ENCODE results near the gene RABL2B. TPM values are rescaled to one million over a fixed set of nuclear protein-coding genes. Genes with fewer than 3 reads are reported as not detected.

RABL2B gene
- total RNA-seq, 4 donors from 2014 or later: 13.3 to 18.8 (median 16.6) TPM

- ATAC-seq (ENCODE audit: low FRiP score) (no peak), DNase-seq (ENCODE audit: low spot score) (no peak)
- no peak for TF ChIP-seq CTCF (IDR thresholded peaks at IDR 0.05)
Observed at GRCh38 chr22:50739894-50740293, 43.5 kb downstream of the RABL2B start.

- DNase-seq (ENCODE audit: low spot score) (no peak), ATAC-seq (ENCODE audit: low FRiP score) (no peak)
- TF ChIP-seq CTCF (IDR thresholded peaks at IDR 0.05): no peak
Observed at GRCh38 chr22:50739279-50739691, 44.2 kb downstream of the RABL2B start.

GRCh38 chr22:50738649-50739227 is 44.7 kb downstream of the RABL2B start:
- no peak for DNase-seq (ENCODE audit: low spot score)

GRCh38 chr22:50737728-50738648 is 45.4 kb downstream of the RABL2B start, which contains the start of gene ACR:
Gene ACR (plus strand): TSS chr22:50738204. CDS start chr22:50738236, 32 bp downstream.
- DNase-seq (ENCODE audit: low spot score) (no peak), ATAC-seq (ENCODE audit: low FRiP score) (no peak)
- no peak for TF ChIP-seq CTCF (IDR thresholded peaks at IDR 0.05)

More at GRCh38 chr22:50738649-50739227, 44.7 kb downstream of the RABL2B start:
- TF ChIP-seq CTCF (IDR thresholded peaks at IDR 0.05): no peak
- peak; percentile 28 for ATAC-seq (ENCODE audit: low FRiP score)

- TF ChIP-seq CTCF (IDR thresholded peaks at IDR 0.05): no peak
- DNase-seq (ENCODE audit: low spot score) (no peak), ATAC-seq (ENCODE audit: low FRiP score) (no peak)
Observed at GRCh38 chr22:50735739-50736030, 47.8 kb downstream of the RABL2B start.

- TF ChIP-seq CTCF (IDR thresholded peaks at IDR 0.05): no peak
- ATAC-seq (ENCODE audit: low FRiP score) (no peak), DNase-seq (ENCODE audit: low spot score) (peak; percentile 16)
Observed at GRCh38 chr22:50734986-50735738, 48.3 kb downstream of the RABL2B start.
